Muscle layer of duodenum (tissue), 2 donors: ENCODE results near the gene LY86.

Experiments used
- H3K27ac ChIP-seq: one replicate; pipeline ENCODE4 v1.7.0; 2013; ENCODE audit warnings: mild to moderate bottlenecking, low read length
- H3K27me3 ChIP-seq: one replicate; pipeline ENCODE4 v1.7.0; 2013; ENCODE audit warnings: low read depth, mild to moderate bottlenecking, control low read depth, low read length
- H3K36me3 ChIP-seq, 2 donors: one replicate each; pipeline ENCODE4 v1.7.0; 2013; ENCODE audit warnings: low read length in 2 of 2, control low read depth in 1 of 2, mild to moderate bottlenecking in 1 of 2; ENCODE audit not compliant: insufficient read depth in 2 of 2, control insufficient read depth in 1 of 2
- H3K4me1 ChIP-seq, 2 donors: one replicate each; pipeline ENCODE4 v1.7.0; 2013; ENCODE audit warnings: low read length in 2 of 2, mild to moderate bottlenecking in 2 of 2, control low read depth in 1 of 2, moderate library complexity in 1 of 2; ENCODE audit not compliant: insufficient read depth in 2 of 2, control insufficient read depth in 1 of 2
- H3K4me3 ChIP-seq, 2 donors: one replicate each; pipeline ENCODE4 v1.7.0; 2013; ENCODE audit warnings: low read length in 2 of 2, low read depth in 1 of 2, mild to moderate bottlenecking in 1 of 2
- H3K9me3 ChIP-seq, 2 donors: one replicate each; pipeline ENCODE4 v1.7.0; 2013; ENCODE audit warnings: low read length in 2 of 2, control low read depth in 1 of 2, mild to moderate bottlenecking in 1 of 2; ENCODE audit not compliant: control insufficient read depth in 1 of 2
- donor health status: healthy.

The LY86 gene

GRCh38 chr6:6587696-6588063 lies 840 bp upstream of the LY86 start:
- H3K27ac ChIP-seq: no peak overlapping the region
- H3K27me3 ChIP-seq: no peaks in the 10 kb centered on the region
- H3K9me3 ChIP-seq: no peaks in the 10 kb centered on the region
- H3K36me3 ChIP-seq: no peaks in the 10 kb centered on the region
- H3K4me3 ChIP-seq: no peak overlapping the region
- peaks cover 3 to 9% of the 10 kb centered on the region in 2 donors for H3K4me1 ChIP-seq

DNA sequence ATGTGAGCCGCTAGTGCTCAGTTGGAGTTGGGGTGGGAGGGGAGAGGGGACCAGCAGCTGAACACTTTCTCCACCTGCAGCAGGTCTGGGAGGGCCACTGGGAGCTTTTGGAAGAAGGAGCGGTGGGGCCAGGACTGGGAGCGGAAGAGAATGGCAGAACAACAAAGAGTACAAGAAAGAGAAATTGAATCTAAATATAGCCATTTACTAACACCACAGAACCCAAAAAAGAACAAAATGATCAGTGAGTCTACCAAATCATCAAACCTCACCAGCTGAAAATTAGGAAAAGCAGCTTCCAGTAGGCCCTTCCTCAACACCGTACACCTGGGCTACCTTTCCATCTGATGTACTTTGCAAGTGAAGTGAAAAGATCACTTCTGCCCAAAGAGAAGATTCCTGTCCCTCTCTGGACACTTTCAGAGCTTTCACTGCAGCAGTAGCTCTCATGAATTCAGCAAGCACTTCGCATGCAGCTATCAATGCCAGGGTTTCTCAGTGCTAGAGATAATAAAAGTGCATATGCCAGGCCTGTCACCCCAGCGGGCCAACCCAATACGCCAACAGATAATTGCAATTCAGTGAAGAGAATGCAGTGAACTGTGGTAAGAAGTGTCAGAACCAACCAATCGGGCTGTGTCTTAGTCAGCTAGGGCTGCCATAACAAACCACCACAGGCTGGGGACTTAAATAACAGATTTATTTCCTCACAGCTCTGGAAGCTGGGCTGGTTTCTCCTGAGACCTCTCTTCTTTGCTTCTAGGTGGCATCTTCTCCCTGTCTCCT lies 597 bp downstream of the LY86 start:
- no peaks in the 10 kb centered on the region for H3K36me3 ChIP-seq
- peak overlapping the region in 1 of 2 donors; percentile 40 for H3K4me3 ChIP-seq
- no peak overlapping the region for H3K27ac ChIP-seq
- H3K9me3 ChIP-seq: no peaks in the 10 kb centered on the region
- peaks cover 6 to 16% of the 10 kb centered on the region in 2 donors for H3K4me1 ChIP-seq
- H3K27me3 ChIP-seq: no peaks in the 10 kb centered on the region

DNA sequence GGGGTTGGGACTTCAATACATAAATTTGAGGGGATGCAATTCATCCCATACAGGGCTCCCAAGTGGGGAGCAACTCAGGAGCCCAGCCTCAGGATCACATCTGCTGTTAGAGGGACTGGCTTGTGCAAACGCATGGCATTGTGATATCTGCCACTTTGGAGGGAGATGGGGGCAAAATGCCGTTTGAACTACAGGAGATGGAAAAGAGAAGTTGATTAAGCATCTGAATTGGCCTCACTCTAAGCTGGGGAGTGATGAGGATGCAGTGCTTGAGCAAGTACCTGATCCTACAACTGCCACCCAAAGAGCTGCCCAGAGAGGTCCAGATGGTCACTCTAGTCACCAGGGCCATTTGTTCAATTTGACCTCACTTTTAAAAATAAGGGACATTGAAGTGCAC lies 2.0 kb downstream of the LY86 start:
- Histone ChIP-seq H3K27ac (no peak overlapping the region), H3K4me1 (peaks cover 6 to 16% of the 10 kb centered on the region in 2 donors), H3K27me3 (no peaks in the 10 kb centered on the region), H3K9me3 (no peaks in the 10 kb centered on the region), H3K36me3 (no peaks in the 10 kb centered on the region), H3K4me3 (no peak overlapping the region)

DNA sequence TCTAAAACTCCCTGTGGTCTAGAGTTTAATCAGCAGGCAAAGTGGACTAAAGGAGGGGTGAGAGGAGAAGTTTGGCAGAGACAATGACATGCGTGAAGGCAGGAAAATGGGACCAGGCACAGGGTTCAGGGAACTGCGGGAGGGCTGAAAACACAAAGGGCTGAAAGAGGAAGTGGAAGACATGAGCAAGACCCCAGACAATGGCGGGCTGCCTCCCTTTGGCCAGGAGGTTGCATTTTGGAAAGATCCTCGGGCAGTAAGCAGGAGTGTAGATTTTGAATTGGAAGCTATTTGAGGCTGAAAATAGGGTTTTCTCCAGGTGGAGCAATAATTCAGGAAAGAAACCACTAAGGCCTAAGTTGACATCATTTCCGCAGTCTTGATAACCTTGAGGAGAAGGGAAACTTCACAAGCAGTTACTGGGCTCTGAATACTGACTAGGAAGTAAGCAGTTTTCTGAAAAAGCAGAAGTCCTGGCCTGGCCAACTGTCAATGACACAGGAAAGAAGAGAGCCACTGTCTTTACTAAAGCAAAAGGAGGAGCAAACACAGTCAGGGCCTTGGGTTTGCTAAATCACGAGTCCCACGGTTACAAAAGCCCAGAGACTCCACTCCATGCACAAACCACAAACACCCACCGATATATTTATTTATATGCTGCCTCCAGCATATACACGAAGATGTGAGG lies 3.4 kb downstream of the LY86 start:
- Histone ChIP-seq H3K27ac (peak overlapping the region; percentile 41), H3K9me3 (no peaks in the 10 kb centered on the region), H3K27me3 (no peaks in the 10 kb centered on the region), H3K4me3 (no peak overlapping the region), H3K36me3 (no peaks in the 10 kb centered on the region), H3K4me1 (peaks cover 6 to 16% of the 10 kb centered on the region in 2 donors)

DNA sequence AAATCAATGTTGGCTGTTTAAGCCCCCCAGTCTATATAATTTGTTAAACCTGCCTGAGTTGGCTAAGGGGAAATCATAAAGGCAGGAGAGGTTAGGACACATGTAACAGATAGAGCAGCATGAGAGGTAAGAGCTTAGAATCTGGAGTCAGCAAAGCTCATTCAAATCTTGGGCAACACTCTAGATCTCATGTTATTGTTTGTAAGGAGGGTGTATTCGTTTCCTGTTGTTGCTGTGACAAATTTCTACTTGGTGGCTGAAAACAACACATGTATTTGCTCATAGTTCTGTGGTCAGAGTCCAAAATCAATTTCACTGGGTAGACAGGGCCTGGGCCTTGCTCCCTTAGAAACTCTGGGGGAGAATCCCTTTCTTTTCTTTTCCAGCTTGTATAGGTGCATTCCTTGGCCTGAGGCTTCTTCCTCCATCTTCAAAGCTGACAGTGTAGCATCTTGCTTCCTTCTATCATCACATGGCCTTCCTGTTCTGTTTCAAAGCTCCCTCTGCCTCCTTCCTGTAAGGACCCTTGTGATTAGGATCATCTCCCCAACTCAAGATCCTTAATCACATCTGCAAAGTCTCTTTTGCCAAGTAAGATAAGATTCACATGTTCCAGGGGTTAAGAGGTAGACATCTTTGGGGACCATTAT lies 4.4 kb downstream of the LY86 start:
- Histone ChIP-seq H3K36me3 (no peaks in the 10 kb centered on the region), H3K27ac (peak overlapping the region; percentile 41), H3K9me3 (no peaks in the 10 kb centered on the region), H3K4me3 (no peak overlapping the region), H3K27me3 (no peaks in the 10 kb centered on the region), H3K4me1 (peaks cover 4 to 12% of the 10 kb centered on the region in 2 donors)

GRCh38 chr6:6593867-6594468 lies 5.4 kb downstream of the LY86 start:
- Histone ChIP-seq H3K9me3 (no peaks in the 10 kb centered on the region), H3K36me3 (no peaks in the 10 kb centered on the region), H3K27me3 (no peaks in the 10 kb centered on the region), H3K27ac (no peak overlapping the region), H3K4me1 (peaks cover 3 to 8% of the 10 kb centered on the region in 2 donors), H3K4me3 (no peak overlapping the region)

- Histone ChIP-seq H3K9me3 (no peaks in the 10 kb centered on the region), H3K27me3 (no peaks in the 10 kb centered on the region), H3K27ac (no peak overlapping the region), H3K36me3 (no peaks in the 10 kb centered on the region), H3K4me1 (peaks cover 3 to 8% of the 10 kb centered on the region in 2 donors), H3K4me3 (no peak overlapping the region)
These were observed 6.5 kb downstream of the LY86 start for GRCh38 chr6:6595025-6595424.

- Histone ChIP-seq H3K4me1 (peaks cover 3 to 8% of the 10 kb centered on the region in 2 donors), H3K4me3 (no peak overlapping the region), H3K36me3 (no peaks in the 10 kb centered on the region)
These were observed 7.4 kb downstream of the LY86 start for GRCh38 chr6:6595952-6596351.

GRCh38 chr6:6596529-6597328 lies 8.2 kb downstream of the LY86 start:
- no peaks in the 10 kb centered on the region for H3K36me3 ChIP-seq
- no peaks in the 10 kb centered on the region for H3K27me3 ChIP-seq
- no peaks in the 10 kb centered on the region for H3K9me3 ChIP-seq
- H3K4me3 ChIP-seq: no peak overlapping the region
- H3K27ac ChIP-seq: no peak overlapping the region
- peaks cover 3 to 8% of the 10 kb centered on the region in 2 donors for H3K4me1 ChIP-seq

More at GRCh38 chr6:6595952-6596351, 7.4 kb downstream of the LY86 start:
- H3K9me3 ChIP-seq: no peaks in the 10 kb centered on the region
- no peaks in the 10 kb centered on the region for H3K27me3 ChIP-seq
- no peak overlapping the region for H3K27ac ChIP-seq

DNA sequence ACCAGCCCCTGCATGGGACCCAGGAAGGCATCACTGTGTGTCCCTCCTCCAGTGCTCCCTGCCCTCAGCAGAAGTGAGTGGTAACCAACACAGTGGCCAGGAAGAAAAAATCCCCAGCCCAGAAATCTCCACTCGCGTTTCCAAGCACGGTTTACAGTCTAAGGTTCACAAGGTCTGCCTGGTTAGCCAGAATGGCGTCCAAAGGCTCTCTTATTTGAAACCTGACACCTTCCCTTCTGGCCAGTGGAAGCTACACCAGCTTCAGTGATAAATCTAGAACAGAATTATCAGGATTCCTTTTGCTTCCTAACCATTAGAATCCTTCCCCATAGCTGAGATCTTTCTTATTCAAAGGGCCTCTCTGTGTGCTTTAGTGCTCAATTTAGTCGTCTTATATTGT lies 9.2 kb downstream of the LY86 start:
- Histone ChIP-seq H3K9me3 (no peaks in the 10 kb centered on the region), H3K4me1 (peaks cover 3 to 7% of the 10 kb centered on the region in 2 donors), H3K27me3 (no peaks in the 10 kb centered on the region), H3K4me3 (no peak overlapping the region), H3K27ac (no peak overlapping the region), H3K36me3 (no peaks in the 10 kb centered on the region)
